Neuron (in vitro differentiated cells): ENCODE results near the gene FST.

Experiments used
- H2AFZ ChIP-seq: one replicate; pipeline ENCODE4 v1.6.1; 2013; ENCODE audit warnings: low read depth, mild to moderate bottlenecking, inconsistent platforms, low read length, moderate library complexity
- H3K27me3 ChIP-seq: one replicate; pipeline ENCODE4 v1.6.1; 2013; ENCODE audit warnings: low read length; ENCODE audit not compliant: insufficient read depth
- H3K36me3 ChIP-seq: one replicate; pipeline ENCODE4 v1.6.1; 2013; ENCODE audit warnings: low read length; ENCODE audit not compliant: insufficient read depth
- H3K4me1 ChIP-seq: one replicate; pipeline ENCODE4 v1.6.1; 2013; ENCODE audit warnings: low read length; ENCODE audit not compliant: insufficient read depth
- H3K4me3 ChIP-seq: 2 replicates; pipeline ENCODE4 v1.5.1; 2013; ENCODE audit warnings: mild to moderate bottlenecking, low read length, moderate library complexity
- H3K9me3 ChIP-seq: one replicate; pipeline ENCODE4 v1.6.1; 2013; ENCODE audit warnings: low read length

The FST gene

DNA sequence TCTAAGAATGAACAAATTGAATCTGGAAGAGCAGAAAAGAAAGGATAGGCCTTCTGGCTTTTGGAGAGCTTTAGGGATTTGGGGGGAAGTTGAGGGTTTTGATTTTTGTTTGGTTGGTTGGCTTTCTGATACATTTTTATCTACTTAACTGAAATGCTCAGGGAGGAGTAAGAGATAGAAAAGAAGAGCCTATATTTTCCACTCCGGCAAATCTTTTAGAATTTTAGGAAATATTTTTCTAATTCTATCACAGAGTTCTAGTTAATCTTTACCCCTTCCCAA lies 25.8 kb upstream of the FST start:
- Histone ChIP-seq H2AFZ (no peak overlapping the region), H3K27me3 (no peaks in the 10 kb centered on the region), H3K4me1 (no peaks in the 10 kb centered on the region), H3K4me3 (no peak overlapping the region), H3K36me3 (no peaks in the 10 kb centered on the region), H3K9me3 (no peaks in the 10 kb centered on the region)

DNA sequence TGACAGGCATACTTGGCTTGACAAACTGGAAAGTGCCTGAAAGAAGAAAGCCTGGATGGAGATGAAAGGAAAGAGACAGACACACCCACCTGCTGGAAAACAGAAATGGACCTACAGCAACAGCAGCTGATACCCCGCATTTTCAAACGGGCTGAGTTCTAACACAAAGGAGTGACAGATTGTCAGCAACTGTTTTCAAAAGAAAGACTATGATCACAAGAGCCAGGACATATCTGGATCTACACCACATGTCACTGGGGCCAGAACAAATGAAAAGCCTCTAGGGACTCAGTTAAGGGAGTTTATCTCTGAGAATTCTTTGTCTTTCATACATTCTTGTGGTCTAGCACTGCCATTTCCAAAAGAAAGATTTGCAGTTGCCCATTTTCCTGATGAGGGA lies 24.1 kb upstream of the FST start:
- no peaks in the 10 kb centered on the region for H3K36me3 ChIP-seq
- H2AFZ ChIP-seq = no peak overlapping the region
- H3K27me3 ChIP-seq = no peaks in the 10 kb centered on the region
- H3K4me1 ChIP-seq = no peaks in the 10 kb centered on the region
- H3K4me3 ChIP-seq = no peak overlapping the region
- H3K9me3 ChIP-seq = no peaks in the 10 kb centered on the region

DNA sequence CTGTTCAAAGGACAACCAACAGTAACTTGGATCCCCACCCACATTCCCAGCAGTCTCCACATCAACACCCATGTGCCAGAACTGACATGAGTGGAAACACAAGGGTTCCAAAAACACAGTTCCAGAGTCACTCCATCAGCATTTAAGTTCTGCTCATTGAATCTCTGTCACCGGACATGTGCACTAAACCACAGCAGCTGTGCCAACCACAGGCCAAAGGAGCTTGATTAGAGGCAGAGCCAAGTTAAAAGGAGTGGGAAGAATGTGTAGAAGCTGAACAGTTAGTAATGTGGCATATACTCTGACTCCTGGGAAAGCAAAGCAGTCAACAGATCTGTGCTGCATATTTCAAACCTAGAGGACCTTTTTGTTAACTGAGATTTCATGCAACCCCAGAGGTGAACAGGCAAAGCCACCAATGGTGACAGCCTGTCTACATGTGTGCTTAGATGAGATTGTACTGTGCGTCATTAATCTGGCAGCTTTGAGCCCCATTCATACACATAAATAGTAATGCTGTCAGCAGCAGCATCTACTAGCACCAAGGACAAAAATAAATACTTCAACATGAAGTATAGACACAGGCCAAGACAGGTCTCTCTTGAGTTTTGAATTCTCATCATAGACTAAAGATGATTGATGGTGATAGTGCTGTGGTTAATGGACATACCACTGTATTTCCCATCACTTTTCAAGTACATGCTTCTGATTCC lies 16.4 kb upstream of the FST start:
- Histone ChIP-seq H3K4me3 (no peak overlapping the region), H2AFZ (no peak overlapping the region), H3K36me3 (no peaks in the 10 kb centered on the region), H3K27me3 (no peaks in the 10 kb centered on the region), H3K9me3 (no peaks in the 10 kb centered on the region), H3K4me1 (no peaks in the 10 kb centered on the region)

DNA sequence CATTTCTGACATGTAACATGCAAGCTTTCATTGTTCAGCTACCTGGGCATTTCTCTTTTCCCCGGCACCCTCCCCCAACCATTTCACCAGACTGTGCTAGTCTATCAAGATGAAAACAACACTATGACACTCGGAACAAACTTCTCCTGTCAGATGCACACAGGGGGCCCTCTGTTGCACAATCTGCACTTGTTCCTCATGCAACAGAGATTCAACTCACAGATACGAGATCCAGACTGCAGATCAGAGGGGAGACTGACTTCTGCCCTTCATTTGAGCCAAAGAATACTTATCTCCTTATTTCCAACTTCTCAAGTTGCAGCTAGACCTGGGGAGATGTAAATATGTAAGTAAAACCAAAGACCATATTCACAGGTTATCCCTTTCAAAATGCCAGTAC lies 15.7 kb upstream of the FST start:
- Histone ChIP-seq H3K4me1 (no peaks in the 10 kb centered on the region), H3K27me3 (no peaks in the 10 kb centered on the region), H3K36me3 (no peaks in the 10 kb centered on the region), H3K4me3 (no peak overlapping the region), H2AFZ (no peak overlapping the region), H3K9me3 (no peaks in the 10 kb centered on the region)

DNA sequence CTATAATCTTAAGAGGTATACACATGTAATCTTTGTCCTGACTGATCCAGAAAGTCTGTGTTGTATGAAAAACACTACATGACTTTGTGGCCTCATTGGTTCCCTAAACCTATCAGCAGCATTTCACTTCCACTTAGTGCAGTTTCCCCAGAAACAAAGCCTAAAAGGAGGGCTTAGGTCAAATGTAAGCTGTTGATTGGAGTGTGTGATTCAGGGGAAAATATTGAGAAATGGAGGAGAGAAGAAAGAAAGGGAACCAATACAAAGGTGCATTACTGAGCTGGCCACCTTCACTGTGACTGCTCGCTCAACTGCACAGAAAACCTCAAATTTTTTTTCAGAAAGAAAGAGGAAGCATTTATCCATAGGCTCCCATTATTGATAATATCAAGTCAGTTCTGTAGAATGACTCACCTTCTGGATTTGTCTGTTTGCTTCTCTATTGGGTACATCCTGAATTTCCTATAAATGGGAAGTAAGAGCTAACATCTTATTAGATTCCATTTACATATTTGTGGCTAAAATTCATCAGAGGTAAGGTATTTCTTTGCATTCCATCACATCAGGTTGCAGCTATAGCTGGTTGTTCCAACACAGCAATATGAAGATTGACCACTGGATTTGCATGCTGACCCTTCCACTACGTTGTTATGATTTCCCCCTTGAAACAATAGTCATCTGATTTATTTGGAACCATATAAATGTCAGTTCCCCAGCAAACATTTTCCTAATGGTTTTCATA lies 10.3 kb upstream of the FST start:
- Histone ChIP-seq H3K9me3 (no peaks in the 10 kb centered on the region), H3K27me3 (no peaks in the 10 kb centered on the region), H2AFZ (no peak overlapping the region), H3K4me1 (no peaks in the 10 kb centered on the region), H3K4me3 (no peak overlapping the region), H3K36me3 (no peaks in the 10 kb centered on the region)

DNA sequence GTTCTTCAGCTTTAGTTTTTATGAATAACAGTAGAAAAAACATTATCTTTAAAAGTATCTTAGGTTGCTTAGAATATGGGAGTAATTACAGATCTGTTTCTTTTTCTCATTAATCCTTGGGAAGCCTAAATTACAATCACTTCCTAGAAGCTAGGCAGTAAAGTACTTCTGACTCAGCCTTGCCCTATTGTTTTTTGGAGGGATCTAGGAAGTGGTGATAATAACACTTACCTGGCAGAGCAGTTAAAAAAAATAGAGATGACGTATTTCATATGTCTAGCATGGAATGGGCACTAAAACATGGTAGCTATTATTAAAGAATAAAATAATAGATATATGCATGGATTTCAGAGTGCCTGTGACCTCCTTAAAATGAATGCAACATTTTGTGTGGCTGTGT lies 8.2 kb upstream of the FST start:
- no peaks in the 10 kb centered on the region for H3K27me3 ChIP-seq
- no peaks in the 10 kb centered on the region for H3K4me1 ChIP-seq
- no peaks in the 10 kb centered on the region for H3K36me3 ChIP-seq
- H2AFZ ChIP-seq = no peak overlapping the region
- no peaks in the 10 kb centered on the region for H3K9me3 ChIP-seq
- H3K4me3 ChIP-seq = no peak overlapping the region

DNA sequence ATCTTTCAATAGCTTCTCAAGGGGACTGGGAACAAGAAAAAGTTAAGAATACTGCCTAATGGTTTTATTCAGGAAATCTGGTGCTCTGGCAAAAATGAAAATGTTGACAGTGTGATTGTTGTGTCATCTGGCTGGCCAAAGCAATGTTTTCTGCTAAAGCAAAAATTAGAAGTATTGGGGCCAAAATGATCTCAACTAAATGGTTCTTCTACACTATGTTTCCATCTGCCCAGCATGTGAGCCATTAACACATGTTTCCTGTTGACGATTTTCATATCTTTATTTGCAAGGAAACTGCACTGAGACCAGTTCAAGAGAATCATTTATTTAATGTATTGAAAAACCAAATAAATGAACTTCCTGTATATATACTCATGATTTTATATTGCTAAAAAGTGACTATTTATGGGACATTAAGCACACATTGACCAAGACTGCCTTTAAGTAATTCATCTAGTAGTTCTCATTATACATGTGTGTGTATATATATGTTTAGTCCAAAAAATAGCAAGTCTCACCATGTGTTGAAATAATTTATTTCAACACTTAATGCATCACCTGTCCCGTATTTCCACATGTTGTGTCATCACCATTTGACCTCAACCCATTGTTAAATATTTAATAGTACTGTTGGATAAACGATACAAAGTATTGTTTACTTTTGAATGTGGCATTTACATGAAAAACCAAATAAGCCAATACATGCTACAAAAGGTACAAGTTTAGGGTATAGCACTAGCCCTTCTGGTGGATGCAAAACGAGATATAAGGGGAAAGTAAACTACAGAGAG lies 7.5 kb upstream of the FST start:
- H3K27me3 ChIP-seq = no peaks in the 10 kb centered on the region
- no peak overlapping the region for H3K4me3 ChIP-seq
- no peaks in the 10 kb centered on the region for H3K9me3 ChIP-seq
- no peak overlapping the region for H2AFZ ChIP-seq
- no peaks in the 10 kb centered on the region for H3K36me3 ChIP-seq
- no peaks in the 10 kb centered on the region for H3K4me1 ChIP-seq

DNA sequence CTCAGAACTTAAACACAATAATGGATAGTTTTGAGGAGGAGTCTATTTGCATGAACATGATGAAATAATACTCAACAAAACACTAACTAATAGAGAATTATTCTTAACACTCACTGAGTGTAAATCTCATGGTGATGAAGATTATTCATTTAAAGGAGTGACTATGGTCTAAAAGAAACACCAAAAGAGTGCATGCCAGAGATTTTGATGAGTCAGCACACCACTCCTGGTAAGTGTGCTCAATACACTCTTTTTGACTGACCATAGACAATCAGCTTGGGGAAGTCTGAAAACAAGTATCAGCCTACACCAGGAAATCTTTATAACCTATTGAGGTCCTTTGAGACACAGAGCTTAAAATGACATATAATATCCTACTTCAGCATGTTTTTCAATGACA lies 6.8 kb upstream of the FST start:
- H3K9me3 ChIP-seq = no peaks in the 10 kb centered on the region
- H3K4me1 ChIP-seq = peaks cover 2% of the 10 kb centered on the region
- no peaks in the 10 kb centered on the region for H3K27me3 ChIP-seq
- H3K36me3 ChIP-seq = no peaks in the 10 kb centered on the region
- H3K4me3 ChIP-seq = no peak overlapping the region
- H2AFZ ChIP-seq = no peak overlapping the region

DNA sequence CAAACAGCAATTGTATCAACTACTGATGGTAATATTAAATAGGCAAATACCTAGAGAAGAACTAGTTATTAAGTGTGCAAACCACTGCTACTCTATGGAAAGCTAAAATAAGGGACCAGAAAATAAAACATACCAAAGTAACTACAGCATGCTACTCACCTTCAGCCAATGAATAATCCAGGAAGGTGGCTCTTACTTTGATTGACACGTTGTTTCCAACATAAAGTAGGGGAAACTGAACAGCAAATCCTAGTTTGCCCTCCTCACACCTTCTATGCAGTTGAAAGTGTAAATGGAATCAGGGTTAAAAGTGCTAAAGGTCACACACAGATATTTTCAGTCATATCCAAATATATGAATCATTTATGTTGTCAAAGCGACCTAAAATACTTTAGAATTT lies 5.1 kb upstream of the FST start:
- H3K36me3 ChIP-seq = no peaks in the 10 kb centered on the region
- H3K4me1 ChIP-seq = peaks cover 9% of the 10 kb centered on the region
- no peak overlapping the region for H2AFZ ChIP-seq
- no peaks in the 10 kb centered on the region for H3K27me3 ChIP-seq
- no peaks in the 10 kb centered on the region for H3K9me3 ChIP-seq
- no peak overlapping the region for H3K4me3 ChIP-seq

DNA sequence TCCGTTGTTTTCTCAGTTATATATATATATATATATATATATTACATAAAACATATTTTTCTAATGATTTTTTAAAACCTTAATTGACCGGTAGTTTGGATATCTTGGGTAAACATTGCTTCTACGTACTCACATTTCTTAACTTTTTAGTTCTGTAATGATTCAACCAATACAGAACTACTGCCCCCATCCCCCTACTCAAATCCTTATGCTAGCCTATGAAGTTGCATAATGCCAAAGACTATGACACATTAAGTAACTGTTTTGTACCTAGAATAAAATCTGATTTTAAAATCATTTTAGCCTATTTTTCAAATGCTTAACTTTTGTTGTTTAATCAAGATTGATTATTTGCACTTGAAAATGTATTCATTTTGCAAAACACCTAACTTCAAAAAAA lies 4.4 kb upstream of the FST start:
- Histone ChIP-seq H3K36me3 (no peaks in the 10 kb centered on the region), H3K4me1 (peaks cover 12% of the 10 kb centered on the region), H3K9me3 (no peaks in the 10 kb centered on the region), H2AFZ (no peak overlapping the region), H3K4me3 (no peak overlapping the region), H3K27me3 (no peaks in the 10 kb centered on the region)

DNA sequence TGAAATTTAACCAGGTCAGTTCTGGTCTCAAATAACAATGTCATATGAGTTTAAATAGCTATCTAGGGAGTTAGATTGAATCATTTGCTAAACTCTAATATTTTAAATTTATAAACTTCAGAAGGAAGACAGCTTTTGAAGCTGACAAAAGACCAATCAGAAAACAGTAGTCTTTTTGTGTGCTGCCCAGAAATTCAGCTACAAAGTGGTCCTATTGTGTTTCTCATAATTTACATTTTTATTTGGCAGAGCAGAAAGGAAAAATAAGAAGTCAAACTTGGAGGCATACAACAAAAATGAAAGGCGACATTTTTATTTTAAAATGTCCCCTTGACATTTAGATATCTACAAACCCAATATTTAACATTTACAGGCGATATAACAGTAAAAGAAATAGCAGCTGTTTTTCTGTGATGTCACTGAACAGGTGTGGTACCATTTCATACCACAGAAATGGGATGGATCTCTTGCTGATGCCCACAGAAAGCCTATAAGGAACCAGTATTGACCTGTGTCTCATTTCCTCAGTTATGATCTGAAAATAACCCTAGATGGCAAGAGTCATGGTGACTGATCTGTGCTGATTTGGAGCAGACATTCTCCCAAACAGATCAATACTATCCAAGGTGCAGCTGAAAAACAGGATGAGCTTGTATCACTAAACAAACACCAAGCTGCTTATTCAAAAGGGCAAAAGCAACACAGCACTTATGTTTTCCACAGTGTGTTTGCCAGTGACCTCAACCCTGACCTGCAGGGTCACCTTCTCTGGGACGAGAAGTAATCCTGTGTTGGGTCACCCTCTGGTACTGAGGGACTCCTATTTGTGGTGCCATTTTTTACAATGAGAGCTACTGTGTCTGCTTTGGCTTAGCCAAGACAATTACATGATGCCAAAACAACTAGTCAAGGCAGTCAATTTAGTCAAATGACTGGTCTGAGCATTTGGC lies 3.6 kb upstream of the FST start:
- Histone ChIP-seq H3K36me3 (no peaks in the 10 kb centered on the region), H3K4me1 (peaks cover 14% of the 10 kb centered on the region), H3K9me3 (no peaks in the 10 kb centered on the region), H2AFZ (no peak overlapping the region), H3K27me3 (no peaks in the 10 kb centered on the region), H3K4me3 (no peak overlapping the region)

DNA sequence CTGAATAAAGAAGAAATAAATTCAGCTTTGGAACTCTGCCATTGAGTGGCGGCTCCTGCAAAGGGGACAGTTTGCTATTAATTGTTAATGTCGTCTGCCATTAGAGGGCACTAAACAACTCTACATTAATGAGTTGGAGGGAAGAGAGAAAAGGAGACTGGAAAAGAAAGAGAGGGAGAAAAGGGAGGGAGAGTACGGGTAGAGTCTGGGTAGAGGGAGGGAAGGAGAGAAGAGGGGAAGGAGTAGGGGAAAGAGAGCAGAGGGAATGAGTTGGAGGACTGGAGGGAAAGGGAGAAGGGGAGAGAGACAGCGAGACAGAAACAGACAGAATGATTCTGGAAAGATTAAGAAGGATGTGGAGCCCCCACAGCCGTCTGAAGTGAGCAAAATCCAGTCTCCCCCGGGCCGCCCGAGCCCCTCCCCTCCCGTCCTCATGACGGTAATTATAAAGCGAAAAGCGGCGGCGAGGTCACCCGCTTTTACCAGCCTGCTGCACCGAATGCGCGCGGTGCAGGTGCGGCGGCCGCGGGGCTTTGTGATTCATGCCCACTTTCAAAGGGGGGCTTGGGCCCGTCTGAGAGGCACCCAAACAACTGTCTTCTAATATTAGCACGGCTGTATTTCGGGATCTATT lies 1.9 kb upstream of the FST start:
- Histone ChIP-seq H3K4me1 (peaks cover 18% of the 10 kb centered on the region), H3K27me3 (no peaks in the 10 kb centered on the region), H3K36me3 (peaks cover 5% of the 10 kb centered on the region), H2AFZ (peak overlapping the region; percentile 100), H3K9me3 (no peaks in the 10 kb centered on the region), H3K4me3 (peak overlapping the region; percentile 71)
